Natural killer cell (primary cell): ENCODE results near the gene STUB1. TPM values are rescaled to one million over a fixed set of nuclear protein-coding genes. Genes with fewer than 3 reads are reported as not detected.
A peak's percentile ranks its signal among the peaks of the same experiment; 100 is the strongest.

Source experiments
- ATAC-seq, 3 donors: fragments of 150-1000 bp in 2 of 3; fragments of 200-7000 bp in 1 of 3; cut with Tn5 transposase; 1 replicate in 1 of 3; 2 replicates in 2 of 3; pipeline ENCODE4 v1.10.0; 2021; ENCODE audit warnings: mild to moderate bottlenecking in 2 of 3, moderate library complexity in 2 of 3
- DNase-seq, 2 donors: peaks; one replicate each; pipeline versions ENCODE4 v3.0.0 to v3.0.0-alpha.2; 2013 to 2021; ENCODE audit warnings: mixed read lengths in 1 of 2
- H3K27ac ChIP-seq: one replicate; pipeline ENCODE4 v1.5.1; 2013; ENCODE audit warnings: mild to moderate bottlenecking, low read length
- H3K27me3 ChIP-seq: one replicate; pipeline ENCODE4 v1.6.1; 2013; ENCODE audit warnings: low read length; ENCODE audit not compliant: control insufficient read depth, insufficient read depth
- H3K36me3 ChIP-seq: one replicate; pipeline ENCODE4 v1.6.1; 2013; ENCODE audit warnings: low read length; ENCODE audit not compliant: control insufficient read depth, insufficient read depth
- H3K4me1 ChIP-seq: one replicate; pipeline ENCODE4 v1.6.1; 2013; ENCODE audit warnings: low read length; ENCODE audit not compliant: control insufficient read depth, insufficient read depth
- H3K4me3 ChIP-seq: one replicate; pipeline ENCODE4 v1.5.1; 2013; ENCODE audit warnings: low read length
- H3K9me3 ChIP-seq: one replicate; pipeline ENCODE4 v1.6.1; 2013; ENCODE audit warnings: low read length; ENCODE audit not compliant: control insufficient read depth, insufficient read depth
- H3K27ac Mint-ChIP-seq, 2 donors: one replicate each; pipeline ENCODE4 v1.8.0; 2022; ENCODE audit warnings: mild to moderate bottlenecking in 2 of 2, mixed read lengths in 2 of 2, moderate library complexity in 1 of 2
- H3K27me3 Mint-ChIP-seq, 2 donors: one replicate each; pipeline ENCODE4 v1.8.0; 2022; ENCODE audit warnings: low read depth in 2 of 2, mixed read lengths in 2 of 2
- H3K36me3 Mint-ChIP-seq: one replicate; pipeline ENCODE4 v1.8.0; 2022; ENCODE audit warnings: mixed read lengths
- H3K4me1 Mint-ChIP-seq, 2 donors: one replicate each; pipeline ENCODE4 v1.8.0; 2022; ENCODE audit warnings: mixed read lengths in 2 of 2
- H3K4me3 Mint-ChIP-seq: one replicate; pipeline ENCODE4 v1.8.0; 2022; ENCODE audit warnings: mild to moderate bottlenecking, moderate library complexity, mixed read lengths
- H3K9me3 Mint-ChIP-seq, 2 donors: one replicate each; pipeline ENCODE4 v1.8.0; 2022; ENCODE audit warnings: mixed read lengths in 2 of 2
- CTCF ChIP-seq: fragments of 200-600 bp; IDR thresholded peaks from one replicate; pipeline ENCODE4 v1.8.0; 2022; ENCODE audit warnings: antibody characterized with exemption
- WGBS: methylation state at CpG from one replicate; pipeline ENCODE4 v1.1.7; 2013; ENCODE audit warnings: missing lambda C conversion rate; ENCODE audit not compliant: insufficient coverage; 5-methylcytosine and 5-hydroxymethylcytosine counted together
- intact Hi-C: fragments of 100-400 bp; cut with micrococcal nuclease; formaldehyde crosslinking; loops from one replicate; pipeline ENCODE4 v1.14.2; 2022
- total RNA-seq, 4 donors: library from RNA; stranded (reverse); fragments of 120-200 nt in 1 of 4; gene quantifications; one replicate each; pipeline versions ENCODE4 v1.2.3 to v1.2.4, GENCODE V29; 2013 to 2022

STUB1 gene
- total RNA-seq, 3 donors from 2014 or later (not counting 1 experiment from before 2014, with no cell fraction given), result 89.5 to 95.4 (median 93.5) TPM

GRCh38 chr16:681746-682427 lies 1.7 kb downstream of the STUB1 start:
- Mint-ChIP-seq H3K36me3 (no peaks in the 10 kb centered on the region), H3K4me3 (peak overlapping the region; percentile 70), H3K27ac (peak overlapping the region in 1 of 2 donors; percentile 9), H3K27me3 (no peaks in the 10 kb centered on the region), H3K9me3 (no peaks in the 10 kb centered on the region), H3K4me1 (peaks cover 0 to 35% of the 10 kb centered on the region in 2 donors)
- no peak overlapping the region for H3K4me3 ChIP-seq
- ATAC-seq (no peak), DNase-seq (no peak)
- no peaks in the 10 kb centered on the region for H3K27me3 ChIP-seq
- intact Hi-C loops, result no loop called here
- H3K4me1 ChIP-seq, result peaks cover 66% of the 10 kb centered on the region
- peaks cover 21% of the 10 kb centered on the region for H3K36me3 ChIP-seq
- H3K27ac ChIP-seq, result no peak overlapping the region
- no peaks in the 10 kb centered on the region for H3K9me3 ChIP-seq
- WGBS, result 83% methylated on average over 27 of the region's 28 CpGs
- TF ChIP-seq CTCF, result no peak

- Histone ChIP-seq H3K27ac (no peak overlapping the region), H3K36me3 (peaks cover 21% of the 10 kb centered on the region), H3K4me1 (peaks cover 60% of the 10 kb centered on the region), H3K4me3 (no peak overlapping the region), H3K9me3 (no peaks in the 10 kb centered on the region), H3K27me3 (no peaks in the 10 kb centered on the region)
- Mint-ChIP-seq H3K27me3 (no peaks in the 10 kb centered on the region), H3K9me3 (no peaks in the 10 kb centered on the region), H3K4me1 (peaks cover 0 to 35% of the 10 kb centered on the region in 2 donors), H3K4me3 (peak overlapping the region; percentile 70), H3K36me3 (no peaks in the 10 kb centered on the region), H3K27ac (peak overlapping the region; percentile 11 to 85)
- ATAC-seq (no peak), DNase-seq (no peak)
- intact Hi-C loops, result no loop called here
- no peak for TF ChIP-seq CTCF
- WGBS, result 91% methylated on average over 36 of the region's 36 CpGs
Measured at GRCh38 chr16:682493-683395, 2.5 kb downstream of the STUB1 start.

GRCh38 chr16:683396-684070 lies 3.3 kb downstream of the STUB1 start:
- TF ChIP-seq CTCF, result no peak
- H3K27me3 Mint-ChIP-seq, result no peaks in the 10 kb centered on the region
- no peaks in the 10 kb centered on the region for H3K9me3 Mint-ChIP-seq
- no peaks in the 10 kb centered on the region for H3K36me3 Mint-ChIP-seq
- peaks cover 60% of the 10 kb centered on the region for H3K4me1 ChIP-seq
- no peak for ATAC-seq
- H3K36me3 ChIP-seq, result peaks cover 21% of the 10 kb centered on the region
- peaks cover 0 to 35% of the 10 kb centered on the region in 2 donors for H3K4me1 Mint-ChIP-seq
- H3K27ac Mint-ChIP-seq, result peak overlapping the region; percentile 11 to 85
- 29% methylated on average over 57 of the region's 57 CpGs for WGBS
- intact Hi-C loops, result no loop called here
- H3K27me3 ChIP-seq, result no peaks in the 10 kb centered on the region
- peak overlapping the region; percentile 35 for H3K27ac ChIP-seq
- peak overlapping the region; percentile 70 for H3K4me3 Mint-ChIP-seq
- no peak for DNase-seq
- H3K4me3 ChIP-seq, result peak overlapping the region; percentile 26
- no peaks in the 10 kb centered on the region for H3K9me3 ChIP-seq
